GM12865 (cell line): ENCODE results near the gene TARS3.

Source experiments
- DNase-seq: peaks from one replicate; pipeline ENCODE4 v3.0.0; 2010; ENCODE audit warnings: low read depth
- H3K4me3 ChIP-seq: 2 replicates; pipeline ENCODE4 v1.5.1; 2011; ENCODE audit warnings: mild to moderate bottlenecking, low read depth, low read length, control low read depth
- CTCF ChIP-seq: IDR thresholded peaks from 2 replicates; pipeline ENCODE4 v1.5.1; 2011; ENCODE audit warnings: low read length, control low read depth, low read depth, inconsistent platforms; ENCODE audit not compliant: insufficient read depth; ENCODE audit errors: missing control alignments

TARS3 gene

GRCh38 chr15:101684384-101684783 lies 39.9 kb downstream of the TARS3 start:
- H3K4me3 ChIP-seq: no peak overlapping the region
- TF ChIP-seq CTCF: no peak
- no peak for DNase-seq

GRCh38 chr15:101679806-101680205 lies 44.5 kb downstream of the TARS3 start:
- no peak for DNase-seq
- no peak for TF ChIP-seq CTCF

GRCh38 chr15:101676921-101677329 lies 47.3 kb downstream of the TARS3 start:
- no peak for TF ChIP-seq CTCF
- no peak overlapping the region for H3K4me3 ChIP-seq
- no peak for DNase-seq

More at GRCh38 chr15:101679806-101680205, 44.5 kb downstream of the TARS3 start:
- no peak overlapping the region for H3K4me3 ChIP-seq

- DNase-seq: peak; percentile 71
- TF ChIP-seq CTCF: no peak
- peak overlapping the region; percentile 43 for H3K4me3 ChIP-seq
Measured at GRCh38 chr15:101675796-101676582, 48.3 kb downstream of the TARS3 start.

- TF ChIP-seq CTCF: no peak
- DNase-seq: peak; percentile 26
- no peak overlapping the region for H3K4me3 ChIP-seq
Measured at GRCh38 chr15:101675015-101675414, 49.3 kb downstream of the TARS3 start.

- H3K4me3 ChIP-seq: no peak overlapping the region
- DNase-seq: no peak
- TF ChIP-seq CTCF: no peak
Measured at GRCh38 chr15:101672298-101672697, 52.0 kb downstream of the TARS3 start.

- H3K4me3 ChIP-seq: no peak overlapping the region
- TF ChIP-seq CTCF: no peak
- DNase-seq: no peak
Measured at GRCh38 chr15:101669744-101670143, 54.5 kb downstream of the TARS3 start.
